Upper lobe of right lung (tissue), 1 donor: ENCODE data around the gene CGNL1. TPM values are rescaled to one million over a fixed set of nuclear protein-coding genes. Genes with fewer than 3 reads are reported as not detected.

Source experiments
- ATAC-seq: fragments of 200-7000 bp; cut with Tn5 transposase; one replicate; pipeline ENCODE4 v1.9.1; 2020; ENCODE audit warnings: mild to moderate bottlenecking, moderate library complexity
- DNase-seq: peaks from one replicate; pipeline ENCODE4 v3.0.0-alpha.2; 2020
- H3K27ac ChIP-seq: fragments of 200-600 bp; one replicate; pipeline ENCODE4 v1.8.0; 2022
- H3K27me3 ChIP-seq: fragments of 200-600 bp; one replicate; pipeline ENCODE4 v1.8.0; 2022; ENCODE audit warnings: mild to moderate bottlenecking
- H3K36me3 ChIP-seq: fragments of 200-600 bp; one replicate; pipeline ENCODE4 v1.8.0; 2022
- H3K4me1 ChIP-seq: fragments of 200-600 bp; one replicate; pipeline ENCODE4 v1.8.0; 2022
- H3K4me3 ChIP-seq: fragments of 200-600 bp; one replicate; pipeline ENCODE4 v1.8.0; 2022; ENCODE audit warnings: mild to moderate bottlenecking
- H3K9me3 ChIP-seq: fragments of 200-600 bp; one replicate; pipeline ENCODE4 v1.8.0; 2022
- CTCF ChIP-seq: fragments of 200-600 bp; IDR thresholded peaks from one replicate; pipeline ENCODE4 v1.8.0; 2022; ENCODE audit warnings: antibody characterized with exemption
- intact Hi-C: fragments of 100-400 bp; cut with DNase I; formaldehyde crosslinking; loops from one replicate; pipeline ENCODE4 v1.11.0; 2022
- total RNA-seq: library from RNA; stranded (reverse); fragmentation: NEBNext Ultra II Directional; extraction: Animal tissue kit (Norgen Biotek cat#: 25700); gene quantifications from one replicate; pipeline ENCODE4 v1.2.1, GENCODE V29; 2021
- donor health status: DM: no; HTN: yes; CAD: no; lungs with severe emphysema.

Gene CGNL1
- total RNA-seq, 1 donor from 2014 or later = 54.9 TPM

GRCh38 chr15:57500979-57501576, 124.8 kb downstream of the CGNL1 start:
- H3K4me3 ChIP-seq = no peak overlapping the region
- H3K9me3 ChIP-seq = no peaks in the 10 kb centered on the region
- DNase-seq = no peak
- ATAC-seq = no peak
- no peaks in the 10 kb centered on the region for H3K36me3 ChIP-seq
- H3K27ac ChIP-seq = no peak overlapping the region
- intact Hi-C loops = no loop called here
- no peak for TF ChIP-seq CTCF
- H3K27me3 ChIP-seq = no peaks in the 10 kb centered on the region
- H3K4me1 ChIP-seq = peaks cover 35% of the 10 kb centered on the region

- intact Hi-C loops = no loop called here
These were observed 125.8 kb downstream of the CGNL1 start for GRCh38 chr15:57502116-57502515.

GRCh38 chr15:57503051-57503702, 126.9 kb downstream of the CGNL1 start:
- intact Hi-C loops = no loop called here
- ATAC-seq (no peak), DNase-seq (no peak)
- no peaks in the 10 kb centered on the region for H3K9me3 ChIP-seq
- peaks cover 31% of the 10 kb centered on the region for H3K4me1 ChIP-seq
- peak; percentile 9 for TF ChIP-seq CTCF
- H3K27me3 ChIP-seq = no peaks in the 10 kb centered on the region
- no peaks in the 10 kb centered on the region for H3K36me3 ChIP-seq
- H3K27ac ChIP-seq = no peak overlapping the region
- H3K4me3 ChIP-seq = no peak overlapping the region

More at GRCh38 chr15:57502116-57502515, 125.8 kb downstream of the CGNL1 start:
- ATAC-seq (no peak), DNase-seq (no peak)
- Histone ChIP-seq H3K4me1 (peaks cover 34% of the 10 kb centered on the region), H3K27me3 (no peaks in the 10 kb centered on the region), H3K4me3 (no peak overlapping the region), H3K9me3 (no peaks in the 10 kb centered on the region), H3K36me3 (no peaks in the 10 kb centered on the region), H3K27ac (no peak overlapping the region)
- TF ChIP-seq CTCF = no peak

GRCh38 chr15:57503911-57504598, 127.8 kb downstream of the CGNL1 start:
- H3K27ac ChIP-seq = no peak overlapping the region
- no peaks in the 10 kb centered on the region for H3K9me3 ChIP-seq
- no peak for DNase-seq
- ATAC-seq = no peak
- peaks cover 28% of the 10 kb centered on the region for H3K4me1 ChIP-seq
- no peaks in the 10 kb centered on the region for H3K36me3 ChIP-seq
- H3K4me3 ChIP-seq = no peak overlapping the region
- intact Hi-C loops = no loop called here
- H3K27me3 ChIP-seq = no peaks in the 10 kb centered on the region
- TF ChIP-seq CTCF = no peak

GRCh38 chr15:57504599-57504940, 128.3 kb downstream of the CGNL1 start:
- no peak for ATAC-seq
- TF ChIP-seq CTCF = no peak
- peaks cover 28% of the 10 kb centered on the region for H3K4me1 ChIP-seq

More at GRCh38 chr15:57504599-57504940, 128.3 kb downstream of the CGNL1 start:
- no peak for DNase-seq
- H3K36me3 ChIP-seq = no peaks in the 10 kb centered on the region
- no peaks in the 10 kb centered on the region for H3K9me3 ChIP-seq
- H3K27me3 ChIP-seq = no peaks in the 10 kb centered on the region
- intact Hi-C loops = no loop called here
- peak overlapping the region; percentile 78 for H3K27ac ChIP-seq
- no peak overlapping the region for H3K4me3 ChIP-seq
